Karpas-422 (cell line): ENCODE data around the gene SDF2L1. TPM values are rescaled to one million over a fixed set of nuclear protein-coding genes. Genes with fewer than 3 reads are reported as not detected.

Experiments
- DNase-seq: peaks from one replicate; pipeline ENCODE4 v3.0.0-alpha.2; 2015
- H2AFZ ChIP-seq: fragments of 200-600 bp; sonication (generic); 2 replicates; pipeline ENCODE4 v1.6.1; 2014; ENCODE audit warnings: antibody characterized with exemption, low read length, mixed read lengths
- H3K27ac ChIP-seq: fragments of 200-600 bp; sonication (generic); 2 replicates; pipeline ENCODE4 v1.5.1; 2014; ENCODE audit warnings: mild to moderate bottlenecking, low read length, moderate library complexity
- H3K27me3 ChIP-seq: fragments of 200-600 bp; sonication (generic); 2 replicates; pipeline ENCODE4 v1.6.1; 2014; ENCODE audit warnings: low read length, mixed read lengths
- H3K36me3 ChIP-seq: fragments of 200-600 bp; sonication (generic); 2 replicates; pipeline ENCODE4 v1.6.1; 2014; ENCODE audit warnings: low read length, mixed read lengths; ENCODE audit not compliant: insufficient read depth
- H3K4me1 ChIP-seq: fragments of 200-600 bp; sonication (generic); 2 replicates; pipeline ENCODE4 v1.6.1; 2014; ENCODE audit warnings: mild to moderate bottlenecking, low read length, mixed read lengths
- H3K4me2 ChIP-seq: fragments of 200-600 bp; sonication (generic); 2 replicates; pipeline ENCODE4 v1.6.1; 2014; ENCODE audit warnings: low read length, low read depth, mild to moderate bottlenecking; ENCODE audit not compliant: poor library complexity, severe bottlenecking
- H3K4me3 ChIP-seq: fragments of 200-600 bp; sonication (generic); 2 replicates; pipeline ENCODE4 v1.5.1; 2014; ENCODE audit warnings: mild to moderate bottlenecking, antibody characterized with exemption, low read length, mixed read lengths
- H3K79me2 ChIP-seq: fragments of 200-600 bp; sonication (generic); 2 replicates; pipeline ENCODE4 v1.6.1; 2014; ENCODE audit warnings: mild to moderate bottlenecking, low read length, mixed read lengths
- H3K9ac ChIP-seq: fragments of 200-600 bp; sonication (generic); 2 replicates; pipeline ENCODE4 v1.6.0; 2014; ENCODE audit warnings: low read length
- H3K9me2 ChIP-seq: fragments of 200-600 bp; sonication (generic), shearing (Covaris generic); replicated peaks from 2 replicates; pipeline ENCODE4 v1.6.0; 2014; ENCODE audit warnings: mild to moderate bottlenecking, low read length, moderate library complexity; ENCODE audit not compliant: insufficient read depth
- H3K9me3 ChIP-seq: fragments of 300-700, 200-600 bp; sonication (generic); 2 replicates; pipeline ENCODE4 v1.6.1; 2014; ENCODE audit warnings: low read length, mixed read lengths
- H4K20me1 ChIP-seq: fragments of 200-600 bp; sonication (generic); 2 replicates; pipeline ENCODE4 v1.6.1; 2014; ENCODE audit warnings: mild to moderate bottlenecking, antibody characterized with exemption, low read length, low read depth; ENCODE audit not compliant: insufficient read depth
- total RNA-seq: library from RNA; depleted of rRNA; stranded (reverse); fragments of >200 nt; shearing (Covaris generic); gene quantifications from 2 replicates; pipeline ENCODE4 v1.2.3, GENCODE V29; 2014; ENCODE audit warnings: low replicate concordance

The SDF2L1 gene
- total RNA-seq, 1 experiment from 2014 or later, result 19.0 TPM

DNA sequence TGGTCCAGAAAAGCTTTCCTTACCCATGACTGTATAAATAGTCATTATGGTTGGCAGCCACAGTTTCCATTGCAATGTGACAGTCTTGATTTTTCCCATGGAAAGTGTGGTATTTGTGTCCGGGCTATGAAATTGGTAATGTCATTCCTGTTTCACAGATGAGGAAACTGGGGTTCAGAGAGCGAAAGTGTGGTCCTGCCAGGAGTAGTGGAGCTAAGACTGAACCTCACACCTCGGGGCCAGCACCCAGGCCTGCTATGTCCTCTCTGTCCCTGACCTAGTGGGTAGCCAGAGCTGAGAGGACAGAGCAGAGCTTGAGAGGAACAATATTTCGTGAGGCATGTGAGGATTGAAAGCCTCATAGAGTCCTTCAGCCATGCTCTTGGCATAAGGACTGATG, 11.1 kb upstream of the SDF2L1 start:
- H3K4me1 ChIP-seq, result peaks cover 35% of the 10 kb centered on the region
- H3K9me2 ChIP-seq, result no peaks in the 10 kb centered on the region
- peaks cover 16% of the 10 kb centered on the region for H3K36me3 ChIP-seq
- H2AFZ ChIP-seq, result no peak overlapping the region
- H3K9ac ChIP-seq, result no peak overlapping the region
- H3K79me2 ChIP-seq, result peaks cover 35% of the 10 kb centered on the region
- H3K9me3 ChIP-seq, result no peaks in the 10 kb centered on the region
- no peaks in the 10 kb centered on the region for H4K20me1 ChIP-seq
- no peak overlapping the region for H3K4me2 ChIP-seq
- H3K27me3 ChIP-seq, result no peaks in the 10 kb centered on the region
- H3K4me3 ChIP-seq, result no peak overlapping the region
- DNase-seq, result no peak
- no peak overlapping the region for H3K27ac ChIP-seq

DNA sequence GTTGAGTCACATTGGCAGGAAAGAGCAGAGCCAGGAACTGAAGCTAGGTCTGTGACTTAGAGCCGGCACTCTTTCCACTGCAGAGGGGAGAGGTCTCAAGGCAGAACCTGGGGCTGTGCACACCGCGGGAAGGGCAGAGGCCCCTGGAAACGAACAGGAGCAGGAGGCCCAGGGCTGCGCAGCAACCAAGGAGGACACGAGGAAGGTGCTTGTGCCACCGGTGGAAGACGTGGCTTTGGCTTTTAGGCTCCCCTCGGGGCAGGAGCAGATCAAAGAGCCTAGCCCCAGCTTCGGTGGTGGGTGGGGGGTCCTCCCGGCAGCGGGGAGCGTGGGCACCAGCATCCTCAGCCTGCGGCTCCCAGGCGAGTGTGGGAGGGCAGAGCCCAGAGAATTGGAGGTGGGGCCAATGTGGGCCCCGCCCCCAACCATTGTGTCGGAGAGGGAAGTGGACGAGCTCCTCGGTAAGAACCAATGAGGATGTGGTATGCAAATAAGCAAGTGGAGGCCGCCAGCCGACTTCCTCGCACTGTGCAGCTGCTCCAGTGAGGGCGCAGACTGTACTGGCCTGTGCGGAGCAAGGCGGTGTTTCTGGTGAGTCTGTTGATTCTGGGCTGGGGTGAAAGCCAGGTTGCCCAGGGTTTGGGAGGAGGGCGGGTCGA, 9.7 kb upstream of the SDF2L1 start, which contains the start of gene CCDC116:
Gene CCDC116, plus strand, starts transcription at position 524 of the 659 bp plus-strand sequence. CDS start 422 bp downstream, outside the sequence.
- Histone ChIP-seq H4K20me1 (no peaks in the 10 kb centered on the region), H3K4me1 (peaks cover 22% of the 10 kb centered on the region), H3K9me2 (no peaks in the 10 kb centered on the region), H3K36me3 (peaks cover 12% of the 10 kb centered on the region), H3K79me2 (peaks cover 24% of the 10 kb centered on the region), H3K9ac (no peak within 1 kb of the TSS), H3K4me2 (no peak within 1 kb of the TSS), H3K9me3 (no peaks in the 10 kb centered on the region), H3K4me3 (no peak within 1 kb of the TSS), H2AFZ (no peak within 1 kb of the TSS), H3K27me3 (no peaks in the 10 kb centered on the region), H3K27ac (no peak within 1 kb of the TSS)
- peak; percentile 91 for DNase-seq

DNA sequence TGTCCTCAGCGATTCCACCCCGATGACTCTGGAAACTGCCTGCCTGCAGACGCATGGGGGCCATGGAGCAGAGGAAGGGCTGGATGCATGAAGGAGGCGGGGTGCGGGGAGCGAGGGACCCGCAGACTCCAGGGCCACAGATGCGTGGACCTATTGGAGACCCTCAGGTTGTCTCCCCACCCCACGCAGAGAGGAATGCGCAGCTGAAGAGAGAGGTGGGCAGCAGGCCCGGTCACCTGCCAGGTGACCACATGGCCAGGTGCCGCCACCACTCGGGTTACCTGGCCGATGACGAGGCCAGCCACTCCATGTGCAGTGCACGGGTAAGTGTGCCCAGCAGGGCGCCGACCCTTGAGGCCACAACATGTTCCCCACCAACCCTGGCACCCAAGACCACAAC, 9.2 kb upstream of the SDF2L1 start:
- H4K20me1 ChIP-seq, result no peaks in the 10 kb centered on the region
- H3K4me3 ChIP-seq, result no peak overlapping the region
- H2AFZ ChIP-seq, result no peak overlapping the region
- H3K9me3 ChIP-seq, result no peaks in the 10 kb centered on the region
- no peak overlapping the region for H3K27ac ChIP-seq
- H3K27me3 ChIP-seq, result no peaks in the 10 kb centered on the region
- H3K4me1 ChIP-seq, result peaks cover 19% of the 10 kb centered on the region
- H3K79me2 ChIP-seq, result peaks cover 18% of the 10 kb centered on the region
- DNase-seq, result no peak
- H3K36me3 ChIP-seq, result peaks cover 6% of the 10 kb centered on the region
- H3K9me2 ChIP-seq, result no peaks in the 10 kb centered on the region
- no peak overlapping the region for H3K9ac ChIP-seq
- H3K4me2 ChIP-seq, result no peak overlapping the region

DNA sequence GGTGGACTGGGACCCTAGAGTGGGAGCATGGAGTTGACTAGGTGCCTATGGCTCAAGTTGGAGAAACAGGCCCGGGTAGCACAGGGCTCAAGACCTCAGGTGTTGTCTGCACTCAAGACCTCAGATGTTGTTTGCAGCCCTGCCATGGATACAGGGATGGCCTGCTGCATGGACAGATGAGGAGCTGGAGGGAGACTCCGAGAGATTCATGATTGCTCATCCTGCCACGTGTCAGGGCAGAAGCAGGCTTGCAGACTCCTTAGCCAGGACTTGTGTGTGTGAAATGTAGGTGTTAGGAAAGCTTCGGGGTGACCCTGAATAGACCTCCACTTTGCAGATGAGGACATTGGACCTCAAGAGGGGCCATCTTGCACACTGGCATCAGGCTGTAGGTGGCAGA, 8.6 kb upstream of the SDF2L1 start:
- DNase-seq, result no peak
- H3K79me2 ChIP-seq, result peaks cover 13% of the 10 kb centered on the region
- H3K36me3 ChIP-seq, result peaks cover under 1% of the 10 kb centered on the region; the same call in 1 of the 2 replicates
- H3K9me2 ChIP-seq, result no peaks in the 10 kb centered on the region
- H3K4me1 ChIP-seq, result peaks cover 14% of the 10 kb centered on the region
- no peaks in the 10 kb centered on the region for H3K27me3 ChIP-seq
- H2AFZ ChIP-seq, result no peak overlapping the region
- no peak overlapping the region for H3K9ac ChIP-seq
- no peak overlapping the region for H3K4me2 ChIP-seq
- no peak overlapping the region for H3K27ac ChIP-seq
- H3K4me3 ChIP-seq, result no peak overlapping the region
- no peaks in the 10 kb centered on the region for H4K20me1 ChIP-seq
- no peaks in the 10 kb centered on the region for H3K9me3 ChIP-seq

DNA sequence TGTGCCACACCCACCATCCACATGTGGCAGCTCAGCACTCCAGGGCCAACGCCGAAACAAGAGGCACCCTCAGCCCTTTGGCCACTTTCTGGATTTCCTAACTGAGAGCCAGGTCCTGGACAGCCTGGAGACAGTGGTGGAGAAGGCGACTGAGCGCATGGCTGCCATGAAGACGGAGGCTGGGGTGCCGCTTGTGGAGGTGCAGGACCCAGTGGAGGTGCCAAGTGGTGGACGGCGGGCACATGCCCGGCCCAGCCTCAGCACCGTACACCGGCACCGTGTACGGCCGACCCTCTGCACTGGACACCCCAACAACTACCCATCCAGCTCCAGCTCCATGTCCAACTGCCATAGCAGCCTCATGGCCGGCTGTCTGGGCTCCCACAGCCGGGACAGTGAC, 8.0 kb upstream of the SDF2L1 start:
- Histone ChIP-seq H3K27ac (no peak overlapping the region), H3K4me3 (no peak overlapping the region), H4K20me1 (no peaks in the 10 kb centered on the region), H2AFZ (no peak overlapping the region), H3K27me3 (no peaks in the 10 kb centered on the region), H3K4me1 (peaks cover 8% of the 10 kb centered on the region), H3K9me2 (no peaks in the 10 kb centered on the region), H3K36me3 (no peaks in the 10 kb centered on the region), H3K79me2 (peaks cover 7% of the 10 kb centered on the region), H3K9me3 (no peaks in the 10 kb centered on the region), H3K4me2 (no peak overlapping the region), H3K9ac (no peak overlapping the region)
- DNase-seq, result no peak

DNA sequence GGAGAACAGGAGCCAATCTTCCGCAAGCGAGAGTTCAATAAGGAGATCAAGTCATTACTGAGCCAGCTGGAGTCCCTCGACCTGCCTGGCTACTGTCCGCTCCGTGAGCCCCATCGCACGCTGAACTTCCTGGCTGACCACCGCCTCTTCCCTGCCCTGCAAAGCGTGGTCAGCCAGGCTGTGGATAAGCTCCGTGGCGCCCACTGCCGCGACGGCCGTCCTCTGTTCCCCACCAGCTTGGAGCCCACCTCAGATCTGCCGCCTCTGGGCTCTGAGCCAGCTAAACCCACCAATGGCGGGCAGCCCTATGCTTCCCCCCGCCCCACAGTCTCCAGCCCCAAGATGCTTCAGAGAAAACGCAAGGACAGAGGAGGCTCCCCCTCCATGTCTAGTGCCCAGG, 7.3 kb upstream of the SDF2L1 start:
- no peak overlapping the region for H3K9ac ChIP-seq

DNA sequence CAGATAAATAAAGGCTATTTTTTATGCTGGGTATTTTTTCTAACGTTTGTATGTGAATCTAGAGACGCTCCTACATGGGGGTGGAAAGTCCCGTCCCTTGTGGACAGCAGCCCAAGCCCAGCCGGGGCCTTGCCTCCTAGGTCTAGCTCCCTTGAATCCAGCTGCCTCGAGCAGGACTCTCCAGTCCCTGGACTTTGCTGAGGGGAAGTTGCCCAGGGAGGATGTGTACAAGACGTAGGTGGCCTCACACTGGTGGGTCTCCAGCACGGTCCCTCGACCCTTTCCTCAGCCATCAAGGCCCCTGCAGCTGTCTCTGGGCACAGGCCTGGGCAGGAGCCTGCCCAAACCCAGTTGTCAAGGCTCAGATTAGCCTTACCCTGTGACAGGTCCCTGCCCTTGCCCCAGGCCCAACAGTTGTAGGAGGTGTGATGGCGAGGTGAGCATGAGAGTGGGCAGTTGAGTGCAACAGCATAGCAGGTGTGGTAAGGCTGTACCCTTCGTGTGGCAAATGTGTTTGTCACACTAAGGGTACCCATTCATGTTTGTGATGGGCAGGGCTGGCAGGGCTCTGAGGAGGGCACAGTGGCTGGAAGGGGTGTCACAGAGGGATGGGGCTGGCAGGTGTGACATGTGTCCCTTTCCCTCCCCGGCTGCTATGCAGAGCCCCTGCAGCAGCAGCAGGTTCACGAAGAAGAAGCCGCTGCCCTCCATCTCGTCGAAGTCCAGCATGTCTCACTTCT, 6.2 kb upstream of the SDF2L1 start:
- Histone ChIP-seq H4K20me1 (no peaks in the 10 kb centered on the region), H3K9ac (no peak overlapping the region), H3K36me3 (no peaks in the 10 kb centered on the region), H3K79me2 (no peaks in the 10 kb centered on the region), H3K9me3 (no peaks in the 10 kb centered on the region), H2AFZ (no peak overlapping the region), H3K4me2 (no peak overlapping the region), H3K27me3 (no peaks in the 10 kb centered on the region), H3K27ac (no peak overlapping the region), H3K4me3 (no peak overlapping the region), H3K4me1 (peaks cover 2% of the 10 kb centered on the region; the same call in 1 of the 2 replicates), H3K9me2 (no peaks in the 10 kb centered on the region)
- DNase-seq, result no peak

More for the DNA sequence above, 7.3 kb upstream of the SDF2L1 start:
- no peak for DNase-seq
- no peaks in the 10 kb centered on the region for H3K27me3 ChIP-seq
- H4K20me1 ChIP-seq, result no peaks in the 10 kb centered on the region
- H3K79me2 ChIP-seq, result no peaks in the 10 kb centered on the region
- H2AFZ ChIP-seq, result no peak overlapping the region
- H3K9me2 ChIP-seq, result no peaks in the 10 kb centered on the region
- H3K4me3 ChIP-seq, result no peak overlapping the region
- no peak overlapping the region for H3K4me2 ChIP-seq
- no peaks in the 10 kb centered on the region for H3K9me3 ChIP-seq
- peaks cover 6% of the 10 kb centered on the region for H3K4me1 ChIP-seq
- H3K27ac ChIP-seq, result no peak overlapping the region
- H3K36me3 ChIP-seq, result no peaks in the 10 kb centered on the region

DNA sequence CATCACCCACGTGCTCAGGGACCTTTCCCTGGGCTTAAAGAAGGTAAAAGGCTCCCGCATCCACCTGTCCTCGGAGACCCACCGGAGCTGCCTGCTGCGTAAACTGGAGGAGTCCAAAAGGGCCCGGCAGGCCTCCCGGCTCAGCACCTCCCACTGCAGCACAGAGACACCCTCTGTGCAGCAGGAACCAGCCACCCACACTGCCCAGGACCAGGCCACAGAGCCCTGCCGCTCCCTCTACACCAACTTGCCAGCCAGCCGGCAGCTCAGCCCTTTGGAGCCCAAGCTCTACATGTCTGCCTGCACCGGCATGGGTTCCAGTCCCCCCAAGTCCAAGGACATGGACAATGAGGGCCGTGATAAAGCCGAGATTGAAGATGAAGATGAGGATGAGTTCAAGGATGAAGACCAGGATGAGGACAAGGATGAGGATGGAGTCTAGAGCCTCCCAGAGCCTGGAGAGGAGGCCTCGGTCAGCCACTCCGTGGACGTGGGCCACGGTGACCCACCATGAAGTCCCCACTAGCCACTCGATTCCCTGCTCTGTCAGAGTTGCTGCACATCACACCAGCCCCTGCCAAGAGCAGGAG, 5.4 kb upstream of the SDF2L1 start:
- H3K4me3 ChIP-seq, result no peak overlapping the region
- H3K79me2 ChIP-seq, result no peaks in the 10 kb centered on the region
- no peak for DNase-seq
- H3K36me3 ChIP-seq, result no peaks in the 10 kb centered on the region
- no peak overlapping the region for H2AFZ ChIP-seq
- H3K27ac ChIP-seq, result no peak overlapping the region
- no peaks in the 10 kb centered on the region for H3K9me2 ChIP-seq
- no peak overlapping the region for H3K4me2 ChIP-seq
- H4K20me1 ChIP-seq, result no peaks in the 10 kb centered on the region
- H3K4me1 ChIP-seq, result peaks cover 10% of the 10 kb centered on the region
- H3K27me3 ChIP-seq, result no peaks in the 10 kb centered on the region
- no peak overlapping the region for H3K9ac ChIP-seq
- H3K9me3 ChIP-seq, result no peaks in the 10 kb centered on the region
